Hepatocyte (in vitro differentiated cells): Measurements from ENCODE around the gene SPANXN1.

Experiments
- EZH2 ChIP-seq: fragments of 200-600 bp; sonication (generic); IDR thresholded peaks from 2 replicates; pipeline ENCODE4 v1.6.1; 2016; ENCODE audit warnings: antibody characterized with exemption, mild to moderate bottlenecking, borderline replicate concordance
- EZH2phosphoT487 ChIP-seq: fragments of 200-600 bp; sonication (generic); IDR thresholded peaks from one replicate; pipeline ENCODE4 v1.6.1; 2018; ENCODE audit warnings: antibody characterized with exemption, mild to moderate bottlenecking, low read depth, moderate library complexity; ENCODE audit not compliant: unreplicated experiment, severe bottlenecking
- TF ChIP-seq, protein P1 (sequence below): fragments of 200-600 bp; sonication (generic); IDR thresholded peaks from 2 replicates; pipeline ENCODE4 v1.5.1; 2016; ENCODE audit warnings: antibody characterized with exemption, mild to moderate bottlenecking; ENCODE audit not compliant: poor library complexity

DNA sequence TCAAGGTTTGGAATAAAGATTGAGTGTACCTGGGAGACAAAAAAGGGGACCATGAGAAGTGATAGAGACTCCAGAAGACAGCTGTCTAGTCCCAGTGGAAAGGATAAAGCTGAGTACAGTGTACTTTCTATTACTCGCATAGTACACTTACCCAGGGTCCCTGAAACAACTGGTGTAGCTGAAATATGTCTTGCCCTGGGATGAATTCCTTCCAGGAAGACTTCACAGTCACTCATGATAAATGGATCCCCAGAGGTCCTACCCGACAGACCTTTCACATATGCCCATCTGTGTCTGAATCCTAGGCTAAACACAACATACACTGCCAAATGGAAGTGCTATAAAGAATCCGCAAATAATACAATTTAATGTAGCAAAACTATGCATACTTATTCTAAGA lies 48.2 kb upstream of the SPANXN1 start:
- TF ChIP-seq EZH2 (no peak), EZH2phosphoT487 (no peak)
- TF ChIP-seq, protein P1, sequence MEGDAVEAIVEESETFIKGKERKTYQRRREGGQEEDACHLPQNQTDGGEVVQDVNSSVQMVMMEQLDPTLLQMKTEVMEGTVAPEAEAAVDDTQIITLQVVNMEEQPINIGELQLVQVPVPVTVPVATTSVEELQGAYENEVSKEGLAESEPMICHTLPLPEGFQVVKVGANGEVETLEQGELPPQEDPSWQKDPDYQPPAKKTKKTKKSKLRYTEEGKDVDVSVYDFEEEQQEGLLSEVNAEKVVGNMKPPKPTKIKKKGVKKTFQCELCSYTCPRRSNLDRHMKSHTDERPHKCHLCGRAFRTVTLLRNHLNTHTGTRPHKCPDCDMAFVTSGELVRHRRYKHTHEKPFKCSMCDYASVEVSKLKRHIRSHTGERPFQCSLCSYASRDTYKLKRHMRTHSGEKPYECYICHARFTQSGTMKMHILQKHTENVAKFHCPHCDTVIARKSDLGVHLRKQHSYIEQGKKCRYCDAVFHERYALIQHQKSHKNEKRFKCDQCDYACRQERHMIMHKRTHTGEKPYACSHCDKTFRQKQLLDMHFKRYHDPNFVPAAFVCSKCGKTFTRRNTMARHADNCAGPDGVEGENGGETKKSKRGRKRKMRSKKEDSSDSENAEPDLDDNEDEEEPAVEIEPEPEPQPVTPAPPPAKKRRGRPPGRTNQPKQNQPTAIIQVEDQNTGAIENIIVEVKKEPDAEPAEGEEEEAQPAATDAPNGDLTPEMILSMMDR = no peak
